ENCODE measurements around the gene MYH6. TPM values are rescaled to one million over a fixed set of nuclear protein-coding genes. Genes with fewer than 3 reads are reported as not detected.

Gene MYH6
- total and polyA plus RNA-seq, 2 donors (not counting 3 experiments of a cell fraction or from before 2014, with no cell fraction given) = not detected

DNA sequence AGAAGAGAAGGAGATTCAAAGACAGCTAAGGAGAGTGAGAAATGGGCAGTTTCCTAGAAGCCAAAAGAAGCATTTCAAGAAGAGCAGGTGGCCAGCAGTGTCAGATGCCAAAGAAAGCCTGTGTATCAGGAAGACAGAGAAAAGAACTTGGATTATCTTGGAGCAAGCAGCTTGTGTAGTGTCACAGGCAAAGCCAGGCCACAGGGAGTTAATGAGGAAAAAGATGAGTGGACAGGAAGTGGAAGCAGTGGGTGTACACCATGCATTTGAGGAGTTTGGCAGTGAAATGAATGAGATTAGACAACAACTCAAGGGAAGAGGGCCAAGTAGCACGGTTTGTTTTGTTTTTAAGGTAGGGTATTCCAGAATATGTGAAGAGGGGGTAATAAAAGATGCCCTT, 33.0 kb upstream of the MYH6 start:
- no peak for DNase-seq (ENCODE audit: low read depth, low spot score)
- H3K9ac ChIP-seq (replicated peaks; ENCODE audit: extremely low read depth, insufficient read depth, low read length) = no peak overlapping the region
- H2AFZ ChIP-seq (ENCODE audit: low read depth, low read length) = no peak overlapping the region
- no peaks in the 10 kb centered on the region for H3K79me2 ChIP-seq (ENCODE audit: control insufficient read depth, insufficient read depth, low read length)
- intact Hi-C loops (cut with micrococcal nuclease) (no loop called here), dilution Hi-C loops (cut with MboI; ENCODE audit: extremely low pct_ligation_motif_present, low sequenced_read_pairs) (no loop called here)
- ChIA-PET POLR2A (no interaction called here), CTCF (no interaction called here)
- no TSS peak for BruUV-seq (replicated peaks)
- H3K27me3 ChIP-seq (ENCODE audit: control insufficient read depth in 2 of 2, insufficient read depth in 2 of 2, low read length in 2 of 2) = peaks cover 0 to 2% of the 10 kb centered on the region in 2 experiments
- no peak overlapping the region for H3K4me3 ChIP-seq (replicated peaks in 1 of 3; ENCODE audit: insufficient read depth in 1 of 3, low read depth in 1 of 3, low read length in 3 of 3)
- TF ChIP-seq POLR2AphosphoS5 (IDR thresholded peaks at IDR 0.05; ENCODE audit: insufficient read depth, low read depth, low read length) = no peak
- no peak for TF ChIP-seq GATA2 (IDR thresholded peaks at IDR 0.05; ENCODE audit: insufficient read depth, insufficient read length, low read depth, low read length)
- TF ChIP-seq POLR2A (IDR thresholded peaks at IDR 0.05; ENCODE audit: low read depth, low read length) = no peak
- TF ChIP-seq, protein P1, sequence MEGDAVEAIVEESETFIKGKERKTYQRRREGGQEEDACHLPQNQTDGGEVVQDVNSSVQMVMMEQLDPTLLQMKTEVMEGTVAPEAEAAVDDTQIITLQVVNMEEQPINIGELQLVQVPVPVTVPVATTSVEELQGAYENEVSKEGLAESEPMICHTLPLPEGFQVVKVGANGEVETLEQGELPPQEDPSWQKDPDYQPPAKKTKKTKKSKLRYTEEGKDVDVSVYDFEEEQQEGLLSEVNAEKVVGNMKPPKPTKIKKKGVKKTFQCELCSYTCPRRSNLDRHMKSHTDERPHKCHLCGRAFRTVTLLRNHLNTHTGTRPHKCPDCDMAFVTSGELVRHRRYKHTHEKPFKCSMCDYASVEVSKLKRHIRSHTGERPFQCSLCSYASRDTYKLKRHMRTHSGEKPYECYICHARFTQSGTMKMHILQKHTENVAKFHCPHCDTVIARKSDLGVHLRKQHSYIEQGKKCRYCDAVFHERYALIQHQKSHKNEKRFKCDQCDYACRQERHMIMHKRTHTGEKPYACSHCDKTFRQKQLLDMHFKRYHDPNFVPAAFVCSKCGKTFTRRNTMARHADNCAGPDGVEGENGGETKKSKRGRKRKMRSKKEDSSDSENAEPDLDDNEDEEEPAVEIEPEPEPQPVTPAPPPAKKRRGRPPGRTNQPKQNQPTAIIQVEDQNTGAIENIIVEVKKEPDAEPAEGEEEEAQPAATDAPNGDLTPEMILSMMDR (IDR thresholded peaks at IDR 0.05; ENCODE audit: extremely low read depth in 1 of 2, insufficient read depth in 1 of 2, low read depth in 1 of 2, low read length in 2 of 2) = no peak
- TF ChIP-seq MYC (IDR thresholded peaks at IDR 0.05; ENCODE audit: low read depth, low read length) = no peak
- TF ChIP-seq, protein P2, sequence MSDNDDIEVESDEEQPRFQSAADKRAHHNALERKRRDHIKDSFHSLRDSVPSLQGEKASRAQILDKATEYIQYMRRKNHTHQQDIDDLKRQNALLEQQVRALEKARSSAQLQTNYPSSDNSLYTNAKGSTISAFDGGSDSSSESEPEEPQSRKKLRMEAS (IDR thresholded peaks at IDR 0.05; ENCODE audit: insufficient read depth, insufficient read length) = no peak
- TF ChIP-seq JUN (IDR thresholded peaks at IDR 0.05; ENCODE audit: borderline replicate concordance, insufficient read depth, insufficient read length, low read depth) = no peak
- no peak for TF ChIP-seq FOS (IDR thresholded peaks at IDR 0.05; ENCODE audit: borderline replicate concordance, insufficient read depth, low read length)
- no peak for TF ChIP-seq EZH2 (IDR thresholded peaks at IDR 0.05; ENCODE audit: borderline replicate concordance, low read depth, low read length, severe bottlenecking)
- H3K36me3 ChIP-seq (ENCODE audit: control insufficient read depth in 2 of 2, extremely low read depth in 1 of 2, insufficient read depth in 2 of 2, low read length in 2 of 2) = no peaks in the 10 kb centered on the region
- H3K9me1 ChIP-seq (replicated peaks; ENCODE audit: control insufficient read depth, extremely low read depth, insufficient read depth, low read length) = no peaks in the 10 kb centered on the region
- H3K27ac ChIP-seq (ENCODE audit: insufficient read depth, low read depth, low read length) = no peak overlapping the region
- no peaks in the 10 kb centered on the region for H3K4me1 ChIP-seq (ENCODE audit: control insufficient read depth, extremely low read depth, insufficient read depth, low read length)
- H3K4me2 ChIP-seq (ENCODE audit: insufficient read depth, low read length) = no peak overlapping the region
- no peak for FAIRE-seq
- H3K9me3 ChIP-seq (replicated peaks; ENCODE audit: control insufficient read depth, insufficient read depth, low read length) = no peaks in the 10 kb centered on the region
- H4K20me1 ChIP-seq (replicated peaks; ENCODE audit: control insufficient read depth, extremely low read depth, insufficient read depth, low read length) = no peaks in the 10 kb centered on the region

All from endothelial cell of umbilical vein (primary cell).